SKM-1 (cell line): ENCODE results near the gene TFDP2.

Source experiments
- DNase-seq: peaks from one replicate; lab custom pipeline; 2025; ENCODE audit not compliant: unreplicated experiment; lab: John Stamatoyannopoulos, UW

Gene TFDP2

GRCh38 chr3:141971571-141971970 is 177.8 kb downstream of the TFDP2 start:
- DNase-seq, result no peak

GRCh38 chr3:141969711-141970110 is 179.6 kb downstream of the TFDP2 start:
- DNase-seq, result no peak

- no peak for DNase-seq
Measured at GRCh38 chr3:141965471-141965870, 183.9 kb downstream of the TFDP2 start.

GRCh38 chr3:141963301-141963700 is 186.0 kb downstream of the TFDP2 start:
- DNase-seq, result no peak

- DNase-seq, result no peak
Measured at GRCh38 chr3:141960731-141961130, 188.6 kb downstream of the TFDP2 start.

GRCh38 chr3:141959589-141960554 is 189.5 kb downstream of the TFDP2 start:
- DNase-seq, result no peak

- DNase-seq, result no peak
Measured at GRCh38 chr3:141955175-141955574, 194.2 kb downstream of the TFDP2 start.

GRCh38 chr3:141952611-141953010 is 196.7 kb downstream of the TFDP2 start:
- DNase-seq, result no peak

GRCh38 chr3:141950572-141951493 is 198.5 kb downstream of the TFDP2 start:
- no peak for DNase-seq

GRCh38 chr3:141949972-141950371 is 199.4 kb downstream of the TFDP2 start:
- DNase-seq, result no peak

- DNase-seq, result no peak
Measured at GRCh38 chr3:141949399-141949798, 199.9 kb downstream of the TFDP2 start.

- DNase-seq, result no peak
Measured at GRCh38 chr3:141945726-141946485, 203.4 kb downstream of the TFDP2 start.

GRCh38 chr3:141942006-141942405 is 207.3 kb downstream of the TFDP2 start:
- no peak for DNase-seq

GRCh38 chr3:141941093-141941492 is 208.3 kb downstream of the TFDP2 start:
- DNase-seq, result no peak

- DNase-seq, result no peak
Measured at GRCh38 chr3:141940194-141940776, 209.1 kb downstream of the TFDP2 start.

GRCh38 chr3:141939759-141940158 is 209.6 kb downstream of the TFDP2 start:
- no peak for DNase-seq

- no peak for DNase-seq
Measured at GRCh38 chr3:141938011-141938500, 211.3 kb downstream of the TFDP2 start.

- no peak for DNase-seq
Measured at GRCh38 chr3:141934354-141934753, 215.0 kb downstream of the TFDP2 start.

- DNase-seq, result no peak
Measured at GRCh38 chr3:141933421-141934300, 215.7 kb downstream of the TFDP2 start.
